Activated CD8-positive, alpha-beta memory T cell treated with anti-CD3 and anti-CD28 coated beads for 1 hour (primary cell): ENCODE data around the gene COPZ1.
A peak's percentile ranks its signal among the peaks of the same experiment; 100 is the strongest.

Experiments used
- DNase-seq, 2 donors: peaks; one replicate each; pipeline ENCODE4 v3.0.0-alpha.2; 2020; ENCODE audit warnings: low read depth in 1 of 2; ENCODE audit errors: extremely low read depth in 1 of 2

COPZ1 gene

DNA sequence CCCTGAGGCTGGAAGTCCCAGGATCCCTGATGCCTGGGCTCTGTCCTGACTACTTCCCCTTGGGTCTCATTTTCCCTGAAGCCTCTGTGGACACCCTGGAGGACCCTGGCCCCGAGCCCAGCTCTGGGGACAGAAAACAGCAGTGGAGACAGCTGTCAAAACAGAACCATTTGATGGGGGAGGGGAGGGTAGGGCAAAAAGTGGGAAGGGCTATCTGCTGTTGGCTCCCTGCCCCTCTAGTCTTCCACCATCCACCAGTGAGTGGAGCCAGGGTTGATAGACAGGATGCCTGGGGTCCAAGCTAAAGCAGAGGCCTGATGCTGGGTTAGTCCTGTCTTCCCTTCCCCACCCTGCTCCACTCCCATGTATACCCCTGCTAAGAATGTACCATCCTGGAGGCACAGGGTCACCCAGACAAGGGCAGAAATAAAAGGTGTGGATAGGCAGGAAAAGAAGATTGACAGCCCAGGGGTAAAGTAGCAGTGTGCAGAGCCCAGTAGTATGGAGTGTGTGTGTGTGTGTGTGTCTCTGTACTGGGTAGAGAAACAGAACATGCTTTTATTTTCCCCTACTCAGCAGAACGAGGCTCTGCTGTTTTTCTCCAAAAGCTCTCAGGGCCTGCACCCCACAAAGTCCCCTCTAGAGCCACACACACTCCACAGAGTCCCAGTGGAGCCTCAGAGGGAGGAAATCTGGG, 49.8 kb downstream of the COPZ1 start:
- no peak for DNase-seq

DNA sequence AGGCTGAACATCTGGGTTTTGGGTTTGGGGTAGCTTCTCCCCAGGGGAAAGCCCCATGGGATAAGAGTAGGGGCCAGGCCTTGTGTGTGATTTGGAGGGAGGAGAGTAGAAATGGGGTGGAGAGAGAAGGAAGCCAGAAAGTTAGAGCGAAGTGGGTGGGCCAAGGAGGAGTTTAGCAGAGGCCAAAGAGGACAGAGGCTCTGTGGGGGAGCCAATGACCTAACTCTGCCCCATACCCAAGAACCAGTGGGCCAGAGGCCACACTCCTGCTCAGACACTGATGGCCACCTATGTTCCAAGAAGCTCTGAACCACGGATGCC, 50.3 kb downstream of the COPZ1 start:
- no peak for DNase-seq

DNA sequence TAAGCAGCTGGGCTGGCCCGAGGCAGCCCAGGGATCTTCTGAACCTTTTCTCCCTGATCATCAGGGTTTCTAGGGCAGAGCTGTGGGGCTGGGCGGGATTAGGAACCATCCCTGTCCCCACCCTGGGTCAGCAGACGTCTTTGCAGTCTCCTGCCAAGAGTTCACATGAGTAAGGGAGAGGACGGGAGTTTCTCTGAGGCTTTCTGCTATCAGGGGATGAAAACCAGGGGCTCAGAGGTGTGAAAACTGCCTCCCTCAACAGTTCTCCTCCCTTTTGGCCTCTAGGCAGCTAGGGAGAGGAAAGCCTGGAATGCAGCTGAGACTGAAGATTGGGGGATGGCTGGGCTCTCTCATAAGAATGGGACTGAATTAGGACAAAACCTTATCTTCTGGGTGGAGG, 51.7 kb downstream of the COPZ1 start:
- DNase-seq, result no peak

DNA sequence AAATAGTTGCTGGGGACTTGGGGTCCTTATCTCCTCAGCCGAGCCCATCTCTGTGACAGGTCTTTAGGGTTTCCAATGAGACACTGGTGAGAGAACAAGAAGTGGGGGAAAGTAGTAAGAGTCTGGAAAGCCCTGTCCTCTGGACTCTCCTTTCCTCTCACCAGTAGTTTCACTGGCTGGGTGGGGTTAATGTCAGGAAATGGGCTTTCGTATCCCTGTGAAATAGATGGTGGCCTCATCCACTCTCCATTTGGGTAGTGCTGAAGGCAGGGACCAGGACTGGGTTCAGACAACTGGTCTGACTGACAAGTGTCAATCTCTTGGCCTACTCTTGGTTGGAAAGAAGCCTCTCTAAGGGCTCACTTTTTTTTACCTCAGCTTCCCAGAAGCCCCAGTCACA, 52.1 kb downstream of the COPZ1 start:
- DNase-seq, result no peak

DNA sequence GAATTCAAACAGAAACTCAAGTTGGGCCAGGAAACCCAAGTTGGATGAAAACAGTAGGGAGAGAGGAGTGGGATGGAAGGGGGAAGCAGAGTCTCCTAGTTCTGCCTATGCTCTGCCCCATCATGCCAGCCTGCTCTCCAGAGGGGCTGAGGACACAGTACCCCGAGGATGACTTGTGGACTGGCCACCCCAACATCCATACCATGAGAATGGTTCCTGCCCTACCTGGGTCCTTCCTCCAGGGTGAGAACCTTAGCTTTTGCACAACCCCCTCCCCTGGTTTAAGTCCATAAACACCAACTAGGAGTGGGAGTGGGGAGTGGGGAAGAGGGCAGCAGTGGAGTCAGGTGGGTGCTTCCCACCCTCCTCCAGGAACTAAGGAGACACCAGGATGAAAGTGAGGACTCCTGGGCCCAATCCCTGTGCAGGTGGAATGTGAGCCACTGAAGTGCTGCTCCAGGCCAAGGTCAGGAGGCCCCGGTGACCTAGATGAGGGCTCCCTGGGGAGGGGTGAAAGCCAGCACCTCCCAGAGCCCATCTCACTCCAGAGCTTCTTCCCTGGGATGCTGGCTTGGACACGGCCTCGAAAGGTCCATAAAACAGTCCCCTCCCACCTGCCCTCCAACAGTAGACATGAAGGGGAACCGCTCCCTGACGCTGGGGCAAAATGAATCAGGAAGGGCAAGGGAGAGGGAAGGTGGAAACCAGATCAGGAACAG, 53.0 kb downstream of the COPZ1 start:
- DNase-seq, result no peak

DNA sequence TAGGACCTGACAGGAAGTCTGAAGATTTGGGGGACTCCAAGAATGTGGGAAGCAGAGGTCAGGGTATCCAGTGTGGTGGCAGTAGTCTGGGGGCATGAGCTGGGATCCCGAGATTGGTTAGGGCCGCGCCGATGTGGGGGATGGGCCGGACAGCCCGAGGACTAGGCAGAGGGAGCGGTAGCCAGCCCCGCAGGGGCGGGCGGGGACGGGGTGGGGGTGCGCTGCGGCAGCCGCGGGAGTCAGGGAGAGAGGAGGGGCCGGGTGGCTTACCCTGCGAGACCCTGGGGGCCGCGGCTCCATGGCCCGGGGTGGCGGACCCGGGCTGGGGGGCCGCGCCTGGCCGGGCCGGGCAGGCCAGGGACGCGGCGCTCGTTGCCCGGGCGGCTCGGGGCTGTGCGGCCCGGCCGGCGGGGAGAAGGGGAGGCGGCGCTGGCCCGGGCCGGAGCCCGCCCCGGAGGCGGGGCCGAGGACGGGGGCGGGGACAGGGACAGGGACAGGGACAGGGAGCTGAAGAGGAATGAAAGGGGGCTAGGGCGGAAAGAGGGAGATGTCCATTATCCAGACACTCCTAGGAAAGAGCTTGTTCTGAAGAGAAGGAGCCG, 54.0 kb downstream of the COPZ1 start:
- DNase-seq, result no peak

DNA sequence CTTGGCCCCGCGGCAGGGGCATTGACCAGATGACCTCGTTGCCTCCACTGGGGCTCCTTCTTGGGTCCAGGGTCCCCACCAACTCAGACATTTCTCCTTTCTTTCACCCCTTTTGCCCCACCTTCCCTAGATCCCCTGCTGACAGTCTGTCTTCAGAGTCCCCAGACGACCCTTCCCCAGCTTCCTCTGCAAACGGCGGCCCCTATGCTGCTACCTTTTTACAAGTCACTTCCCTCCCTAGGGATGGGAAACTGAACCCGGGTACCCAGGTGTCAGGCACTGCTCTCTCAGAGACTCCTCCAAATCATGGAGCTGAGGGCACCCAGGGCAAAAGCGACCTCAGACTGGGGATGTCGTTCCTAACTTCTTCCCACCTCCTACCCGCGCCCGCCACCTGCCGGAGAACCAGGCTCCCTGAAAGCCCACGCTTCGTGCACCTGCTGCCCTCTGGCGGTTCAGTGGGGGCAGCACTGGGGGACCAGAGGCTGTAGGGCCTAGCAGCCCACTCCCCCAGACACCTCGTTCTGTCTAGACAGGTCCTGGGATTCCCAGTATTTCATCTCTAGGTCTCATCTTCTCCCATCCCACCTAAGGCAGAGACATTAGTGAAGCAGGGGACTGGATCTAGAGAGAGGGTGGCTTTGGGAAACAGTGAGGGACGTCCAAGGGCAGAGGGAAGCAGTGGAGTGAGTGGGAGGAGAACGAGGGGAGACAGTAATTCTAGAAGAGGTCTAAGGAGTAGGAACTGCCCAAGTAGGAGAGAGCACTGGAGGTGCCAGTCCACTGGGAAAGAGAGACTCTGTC, 54.7 kb downstream of the COPZ1 start:
- DNase-seq, result peak; percentile 81 to 84

DNA sequence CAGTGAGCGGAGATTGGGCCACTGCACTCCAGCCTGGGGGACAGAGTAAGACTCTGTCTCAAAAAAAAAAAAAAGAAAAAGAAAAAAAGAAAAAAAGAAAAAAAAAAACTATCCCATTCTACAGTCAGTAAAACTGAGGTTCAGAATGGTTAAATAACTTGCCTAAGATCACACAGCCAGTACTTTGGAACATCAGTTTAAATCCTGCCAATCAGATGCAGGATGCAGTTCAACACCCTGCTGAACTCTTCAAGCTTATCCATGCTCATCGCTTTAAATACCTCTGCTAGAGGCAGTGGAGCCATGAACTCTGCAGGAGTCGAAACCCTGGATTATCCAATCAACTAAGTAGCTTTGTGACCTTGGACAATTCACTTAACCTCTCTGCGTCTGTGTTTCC, 56.2 kb downstream of the COPZ1 start:
- DNase-seq, result no peak

DNA sequence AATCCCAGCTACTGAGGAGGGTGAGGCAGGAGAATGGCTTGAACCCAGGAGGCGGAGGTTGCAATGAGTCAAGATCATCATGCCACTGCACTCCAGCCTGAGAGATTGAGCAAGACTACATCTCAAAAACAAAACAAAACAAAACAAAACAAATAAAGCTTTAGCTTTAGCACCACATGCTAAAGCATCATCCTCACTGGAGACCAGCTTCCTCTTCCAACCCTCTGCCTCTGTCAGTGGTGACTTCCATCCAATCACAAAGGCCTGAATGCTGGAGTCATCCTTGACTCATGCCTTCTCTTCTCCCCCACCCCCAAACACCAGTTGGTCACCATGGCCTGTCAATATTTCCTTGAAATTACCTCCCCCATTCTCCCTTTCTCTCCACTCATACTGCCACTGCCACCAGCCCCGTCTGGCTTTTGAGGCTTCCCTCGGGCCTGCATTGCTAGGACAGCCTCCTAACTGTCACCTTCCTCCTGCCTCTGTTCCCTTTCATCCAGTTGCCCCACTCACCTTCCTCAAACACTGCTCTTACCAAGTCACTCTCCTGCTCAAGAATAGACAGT, 58.2 kb downstream of the COPZ1 start:
- no peak for DNase-seq

DNA sequence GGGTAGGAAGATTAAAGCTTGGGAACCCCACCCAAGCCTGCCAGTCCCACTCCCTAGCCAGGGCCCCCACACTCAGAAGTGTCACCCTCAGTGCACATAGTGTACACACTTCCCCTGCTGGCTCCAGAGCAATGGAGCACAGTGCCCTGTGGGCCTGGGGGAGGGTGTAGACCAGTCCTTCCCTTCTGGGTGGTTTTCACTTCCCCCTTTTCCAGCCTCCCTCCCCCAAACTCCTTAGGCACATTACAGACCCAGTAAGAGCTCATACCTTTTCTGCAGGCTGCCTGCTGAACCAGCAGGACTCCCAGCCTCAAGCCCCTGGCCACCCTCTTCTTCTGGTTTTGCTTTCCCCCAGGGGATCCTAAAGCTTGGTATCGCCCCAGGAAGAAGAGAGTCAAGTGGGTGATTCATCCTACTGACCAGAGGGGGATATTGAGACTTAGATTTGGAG, 59.7 kb downstream of the COPZ1 start, which contains the start of gene ZNF385A:
TSS of gene ZNF385A (minus strand) at position 143 of the 451 bp plus-strand sequence. CDS start 219 bp downstream, outside the sequence.
- no peak for DNase-seq

DNA sequence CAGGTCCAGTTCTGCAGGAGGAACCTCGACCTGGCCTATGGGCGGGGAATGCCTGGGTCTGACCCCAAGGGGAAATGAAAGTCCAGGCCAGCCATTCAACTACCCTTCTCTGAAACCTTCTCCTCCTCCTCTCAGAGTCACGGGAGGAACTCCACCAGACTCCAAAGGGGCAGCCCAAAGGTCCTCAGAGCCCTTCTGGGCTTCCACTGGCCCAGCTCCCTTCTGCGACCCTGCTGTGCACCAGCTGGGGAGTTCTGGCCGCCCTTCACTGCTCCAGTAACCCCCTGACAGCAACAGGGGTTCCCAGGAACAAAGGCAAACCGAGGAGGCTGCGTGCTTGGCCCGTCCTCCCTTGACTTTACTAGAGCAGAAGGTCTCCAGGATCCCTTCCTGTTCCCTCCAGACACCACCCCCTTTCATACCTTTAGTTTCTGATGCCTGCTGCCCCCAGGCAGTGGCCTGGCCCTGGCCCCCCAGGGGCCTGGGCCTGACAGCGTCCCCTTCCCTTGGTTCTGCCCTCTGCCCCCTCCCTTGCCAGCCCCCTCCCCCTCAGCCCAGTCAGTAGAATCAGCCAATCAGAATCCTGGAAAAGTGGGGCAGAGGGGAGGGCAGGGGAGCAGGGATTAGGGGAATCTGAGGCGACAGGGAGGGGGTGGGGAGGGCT, 60.5 kb downstream of the COPZ1 start:
- no peak for DNase-seq

DNA sequence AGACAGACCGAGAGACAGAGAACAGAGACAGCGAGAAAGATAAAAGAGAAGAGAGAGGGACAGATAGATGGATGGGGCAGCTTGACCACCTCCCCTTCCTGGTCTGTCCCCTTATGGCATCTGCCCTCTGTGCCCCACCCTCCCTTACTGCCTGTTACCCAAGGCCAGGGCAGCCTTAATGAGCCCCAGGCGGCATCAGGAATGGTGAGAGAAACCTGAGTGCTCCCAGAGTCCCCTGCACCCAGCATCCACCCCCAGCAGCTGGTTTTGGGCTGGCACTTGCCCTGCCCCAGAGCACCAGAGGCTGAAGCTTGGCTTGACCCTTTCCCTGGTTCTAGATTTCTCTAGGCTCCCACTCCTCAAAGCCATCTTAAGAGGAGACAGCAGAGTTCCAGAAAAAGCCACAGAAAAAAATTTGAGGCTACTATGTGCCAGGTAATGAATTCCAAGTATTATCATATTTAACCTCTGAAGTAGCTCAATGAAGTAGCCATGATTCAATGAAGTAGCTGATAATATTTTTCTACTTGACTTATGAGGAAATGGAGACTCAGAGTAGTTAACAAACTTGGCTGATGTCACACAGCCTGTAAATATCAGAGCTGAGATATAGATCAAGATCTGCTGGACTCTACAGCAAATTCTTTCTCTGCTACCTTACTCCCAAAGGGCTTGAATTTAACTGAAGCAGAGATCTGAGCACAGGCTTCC, 61.6 kb downstream of the COPZ1 start:
- no peak for DNase-seq

DNA sequence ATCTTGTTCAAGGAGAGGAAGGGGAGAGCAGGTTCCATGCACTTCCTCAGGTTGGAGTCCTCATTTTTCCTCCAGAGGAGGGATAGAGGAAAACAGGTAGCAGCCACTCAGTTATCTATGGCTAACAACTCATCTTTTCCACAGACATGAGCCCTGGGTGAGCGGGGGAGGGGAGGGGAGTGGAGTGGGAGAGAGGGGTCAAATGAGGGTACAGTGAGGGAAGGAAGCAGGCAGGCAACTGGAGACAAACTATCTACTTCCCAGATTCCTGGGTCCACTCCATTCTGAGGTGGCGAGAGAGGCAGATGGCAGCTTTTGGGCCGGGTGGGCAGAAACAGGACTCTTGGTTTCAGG, 62.2 kb downstream of the COPZ1 start:
- DNase-seq, result no peak

DNA sequence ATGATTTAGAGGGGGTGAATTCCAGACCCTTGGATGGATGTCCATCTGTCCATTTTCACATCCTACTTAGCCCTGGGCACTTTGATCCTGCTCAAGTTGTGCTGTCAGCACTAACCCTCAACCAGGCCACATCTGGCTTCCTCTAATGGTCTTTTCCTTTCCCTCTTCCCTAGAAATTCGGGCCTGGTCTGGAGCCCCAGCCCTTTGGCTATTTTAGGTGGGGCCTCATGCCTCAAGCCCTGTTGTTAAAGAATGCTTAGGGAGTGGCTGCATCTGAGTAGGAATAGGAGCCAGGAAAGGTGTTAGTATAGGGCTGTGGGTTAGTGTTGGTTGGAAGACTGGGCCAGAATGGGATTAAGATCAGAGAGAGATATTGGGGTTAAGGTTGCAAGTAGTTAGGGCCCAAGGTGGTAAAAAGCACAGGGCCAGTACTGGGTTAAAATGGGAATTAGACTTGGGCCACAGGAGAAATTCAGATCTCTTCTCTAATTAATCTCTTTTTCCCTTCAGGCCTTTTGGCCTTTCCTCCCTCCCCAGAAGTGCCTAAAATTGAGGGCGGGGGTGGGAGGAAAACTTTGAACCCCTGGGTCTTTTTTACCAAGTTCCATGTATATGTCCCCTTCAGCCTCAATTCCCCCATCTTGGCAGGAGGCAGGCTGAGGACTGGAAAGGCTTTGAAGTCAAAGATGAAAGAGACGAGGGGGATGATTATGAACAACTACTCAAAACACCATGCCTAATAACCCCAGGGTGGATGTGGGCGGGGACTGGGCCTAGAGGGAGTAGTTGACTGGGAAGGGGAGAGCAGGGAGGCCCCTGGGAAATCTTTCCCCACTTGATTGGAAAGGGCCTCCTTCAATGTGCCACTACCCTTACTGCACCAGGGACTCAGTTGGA, 63.6 kb downstream of the COPZ1 start:
- DNase-seq, result no peak

DNA sequence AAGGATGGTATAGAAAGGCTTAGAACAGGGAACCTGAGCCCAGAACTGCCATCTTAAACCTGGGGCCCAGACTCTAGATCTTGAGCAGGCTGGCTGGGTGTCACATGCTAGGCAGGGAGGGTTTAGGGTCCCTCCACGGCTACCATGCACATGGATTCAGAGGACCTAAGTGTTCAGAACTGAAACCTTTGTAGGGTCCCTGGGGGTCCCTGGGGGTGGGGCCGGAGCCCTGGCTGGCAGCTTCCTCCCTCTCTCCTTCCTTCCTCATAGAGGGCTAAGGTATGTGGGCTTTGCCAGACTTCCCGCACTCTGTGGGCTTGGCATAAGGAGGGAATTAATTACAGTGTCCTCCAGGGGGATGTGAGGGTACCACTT, 64.2 kb downstream of the COPZ1 start:
- no peak for DNase-seq

DNA sequence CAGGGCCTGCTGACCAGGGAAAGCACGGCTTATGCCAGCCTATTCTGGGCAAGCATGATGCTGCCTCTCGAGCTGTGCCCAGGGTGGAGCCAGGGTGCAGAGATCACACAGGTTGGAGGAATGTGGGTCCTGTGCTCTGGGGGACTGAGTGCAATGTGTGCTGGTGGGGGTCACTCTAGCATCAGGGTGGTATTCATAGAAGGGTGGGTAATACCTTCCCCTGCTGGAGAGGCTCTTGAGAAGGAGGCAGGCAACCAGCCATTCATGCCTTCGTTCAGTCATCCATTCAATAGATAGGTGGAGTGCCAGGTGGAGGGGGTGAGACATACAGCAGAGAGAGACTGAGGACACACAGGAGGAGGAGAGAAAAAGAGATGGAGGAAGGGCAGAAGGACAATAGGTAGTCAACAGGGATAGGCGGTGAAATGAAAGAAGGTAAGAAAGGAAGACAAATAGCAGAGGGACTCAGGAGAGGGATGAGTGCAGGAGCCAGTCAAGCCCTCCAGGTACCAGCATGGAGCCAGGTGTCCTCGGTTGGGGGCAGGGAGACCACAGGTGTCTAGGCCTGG, 64.8 kb downstream of the COPZ1 start:
- no peak for DNase-seq

DNA sequence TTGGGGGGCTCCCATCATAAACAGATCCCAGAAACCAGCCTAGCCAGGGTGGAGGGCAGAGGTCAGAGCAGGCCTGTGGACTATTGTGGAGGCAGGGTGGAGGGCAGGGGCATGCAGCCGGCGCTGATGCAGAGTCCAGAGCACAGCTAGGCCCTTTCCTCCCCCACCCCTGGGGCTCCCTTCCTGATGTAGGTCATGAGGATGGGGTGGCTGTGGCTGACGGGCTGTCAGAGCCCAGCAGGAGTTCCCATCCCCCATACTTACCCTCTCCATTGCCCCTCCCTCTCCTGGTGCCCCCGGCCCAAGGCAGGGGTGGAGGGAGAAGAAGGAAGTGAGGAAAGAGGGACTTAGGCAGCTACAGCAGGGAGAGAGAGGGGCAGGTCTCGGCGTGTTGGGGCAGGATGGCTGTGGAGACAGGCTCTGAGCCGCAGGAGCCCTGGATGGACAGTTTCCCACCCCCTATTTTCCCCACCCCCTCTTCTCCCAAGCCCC, 65.3 kb downstream of the COPZ1 start:
- no peak for DNase-seq
